GM15510 (cell line): ENCODE data around the gene SCUBE3.

ENCODE experiments used
- POLR2A ChIP-seq: IDR thresholded peaks from 3 replicates; pipeline ENCODE4 v1.6.1; 2011; ENCODE audit warnings: borderline replicate concordance; ENCODE audit not compliant: insufficient read length; ENCODE audit errors: extremely low read depth

The SCUBE3 gene

DNA sequence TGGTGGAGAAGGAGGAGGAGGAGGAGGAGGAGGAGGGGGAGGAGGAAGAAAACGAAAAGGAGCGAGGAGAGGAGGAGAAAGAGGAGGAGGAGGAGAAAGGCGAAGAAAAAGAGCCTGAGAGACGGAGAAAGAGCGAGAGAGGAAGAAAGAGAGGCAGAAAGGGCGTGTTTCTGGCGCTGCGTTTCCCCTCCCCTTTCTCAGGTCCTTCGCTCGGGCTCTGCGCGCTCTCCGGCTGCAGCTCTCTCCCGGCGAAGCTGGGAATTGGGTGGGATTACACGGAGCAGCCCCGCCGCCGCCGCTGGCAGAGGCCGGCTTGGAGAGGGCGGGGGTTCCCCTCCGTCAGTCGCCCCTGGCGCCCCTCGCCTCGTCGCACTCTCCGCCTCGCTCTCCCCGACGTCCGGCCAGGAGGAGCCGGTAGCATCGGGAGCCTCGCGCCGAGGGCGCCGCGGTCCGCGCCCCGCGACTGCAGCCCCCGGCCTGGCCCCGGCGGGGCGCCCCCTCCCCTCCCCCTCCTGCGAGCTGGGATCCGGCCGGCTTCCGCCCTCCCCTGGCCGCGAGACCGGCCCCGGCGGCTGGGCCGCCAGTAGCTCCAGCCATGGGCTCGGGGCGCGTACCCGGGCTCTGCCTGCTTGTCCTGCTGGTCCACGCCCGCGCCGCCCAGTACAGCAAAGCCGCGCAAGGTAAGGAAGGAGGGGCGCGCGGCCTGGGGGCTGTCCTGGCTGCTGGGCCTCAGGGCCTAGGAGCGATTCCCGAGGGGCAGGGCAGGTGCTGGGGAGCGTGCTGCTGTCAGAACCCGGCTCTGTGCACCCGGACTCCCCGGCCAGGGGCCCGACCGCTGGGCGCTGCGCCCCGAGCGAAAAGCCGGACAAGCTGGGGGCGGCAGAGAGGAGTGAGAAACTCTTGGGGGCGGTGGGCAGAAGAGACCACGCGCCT lies at the start of gene SCUBE3:
TSS of gene SCUBE3 (plus strand) at position 133 of the 933 bp plus-strand sequence. CDS start at position 596, 463 bp downstream.
- no peak for TF ChIP-seq POLR2A

GRCh38 chr6:35164277-35164676 lies 49.5 kb upstream of the SCUBE3 start:
- no peak for TF ChIP-seq POLR2A

DNA sequence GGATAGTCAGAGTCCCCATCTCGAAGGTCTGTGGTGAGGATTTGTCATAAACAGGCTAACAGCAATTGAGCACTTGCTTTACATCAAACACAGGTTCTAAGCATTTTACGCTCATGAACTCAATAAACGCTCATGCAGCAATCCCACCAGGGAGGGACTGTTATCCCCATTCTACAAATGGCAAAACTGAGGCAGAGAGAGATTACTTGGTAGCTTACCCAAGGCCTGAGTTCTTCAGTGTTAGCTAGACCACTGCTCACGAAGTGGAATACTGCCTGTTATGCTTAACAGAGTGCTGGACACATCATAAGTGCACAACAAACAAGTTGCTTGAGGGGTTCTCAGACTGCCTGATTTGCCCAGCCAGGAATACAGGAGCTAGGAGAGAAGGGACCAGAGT lies 48.9 kb upstream of the SCUBE3 start:
- TF ChIP-seq POLR2A, result no peak

DNA sequence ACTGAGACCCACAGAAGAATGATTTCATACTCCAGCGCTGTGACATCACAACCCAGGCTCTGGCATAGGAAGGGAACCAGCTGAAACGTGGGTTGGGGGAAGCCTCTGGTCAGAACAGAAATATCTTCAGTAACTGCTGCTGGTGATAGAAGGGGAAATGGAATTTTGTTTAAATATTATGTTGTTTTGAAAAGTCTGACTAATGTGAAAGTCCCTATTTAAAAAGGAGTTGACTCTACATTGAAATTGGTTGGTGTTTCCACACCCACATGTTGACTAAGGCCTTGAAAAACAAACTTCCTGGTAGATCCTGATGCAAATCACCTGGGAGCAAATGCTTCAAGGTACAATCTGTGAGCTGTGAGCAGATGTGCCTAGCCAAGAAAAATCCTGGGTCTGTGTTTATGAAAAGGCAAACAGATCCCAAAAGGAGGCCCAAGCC lies 48.1 kb upstream of the SCUBE3 start:
- no peak for TF ChIP-seq POLR2A

DNA sequence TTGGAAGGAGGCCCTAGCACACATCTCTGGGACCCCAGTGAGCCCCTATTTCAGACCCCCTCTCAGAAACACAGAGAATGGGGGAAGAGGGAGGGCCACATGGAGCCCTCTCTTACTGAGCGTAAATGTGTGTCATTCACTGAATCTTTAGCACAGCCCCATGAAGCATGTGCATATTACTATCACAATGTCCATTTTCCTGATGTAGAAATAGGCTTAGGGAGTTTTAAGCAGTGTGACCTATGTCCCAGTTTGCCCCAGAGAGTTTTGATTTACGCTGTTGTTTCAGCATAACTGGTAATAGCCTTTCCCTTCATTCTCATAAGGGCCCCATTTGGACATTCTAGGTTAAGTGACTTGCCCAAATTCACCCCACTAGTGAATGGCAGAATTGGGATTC lies 47.6 kb upstream of the SCUBE3 start:
- no peak for TF ChIP-seq POLR2A

DNA sequence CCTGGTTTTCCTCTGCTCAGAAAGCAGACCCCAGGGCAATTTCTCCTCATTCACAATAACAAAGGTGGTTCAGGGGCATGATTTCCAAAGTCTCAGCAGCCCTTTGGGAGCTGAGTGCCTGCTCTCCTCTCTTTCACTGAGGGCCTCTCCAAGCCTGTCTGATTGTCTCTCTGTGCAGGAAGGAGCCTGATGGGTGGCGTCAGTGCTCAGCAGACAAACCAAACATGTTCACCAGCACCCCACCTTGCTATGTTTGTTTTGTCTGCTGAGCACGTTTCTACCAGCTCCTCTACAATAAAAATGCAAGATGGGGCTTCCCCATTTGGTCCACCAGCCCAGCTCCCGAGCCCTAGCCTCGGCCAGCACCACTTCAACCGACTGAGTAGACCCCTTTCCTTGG lies 47.2 kb upstream of the SCUBE3 start:
- TF ChIP-seq POLR2A, result no peak

GRCh38 chr6:35167505-35167904 lies 46.3 kb upstream of the SCUBE3 start:
- TF ChIP-seq POLR2A, result no peak

DNA sequence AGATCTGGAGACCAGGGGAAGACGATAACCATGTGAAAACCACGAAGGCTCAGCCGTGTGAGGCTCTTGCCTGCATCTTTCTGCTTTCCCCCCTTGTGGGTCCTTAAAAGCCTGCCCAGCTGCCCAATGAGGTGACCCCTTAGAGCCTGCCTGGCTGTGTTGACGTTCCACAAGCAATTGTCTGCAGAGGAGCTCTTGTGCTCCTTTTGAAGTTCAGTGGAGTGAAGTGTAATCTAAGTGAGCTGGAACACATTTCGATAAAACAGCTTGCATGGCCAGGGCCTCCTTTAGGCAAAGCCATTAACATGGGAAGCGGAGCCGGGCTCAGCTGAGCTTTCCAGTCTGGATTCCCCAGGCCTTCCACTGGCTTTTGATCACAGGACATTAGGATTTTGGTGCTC lies 45.3 kb upstream of the SCUBE3 start:
- TF ChIP-seq POLR2A, result no peak

- no peak for TF ChIP-seq POLR2A
Observed at GRCh38 chr6:35170166-35170565, 43.6 kb upstream of the SCUBE3 start.

- TF ChIP-seq POLR2A, result no peak
Observed at GRCh38 chr6:35170891-35171290, 42.9 kb upstream of the SCUBE3 start.

DNA sequence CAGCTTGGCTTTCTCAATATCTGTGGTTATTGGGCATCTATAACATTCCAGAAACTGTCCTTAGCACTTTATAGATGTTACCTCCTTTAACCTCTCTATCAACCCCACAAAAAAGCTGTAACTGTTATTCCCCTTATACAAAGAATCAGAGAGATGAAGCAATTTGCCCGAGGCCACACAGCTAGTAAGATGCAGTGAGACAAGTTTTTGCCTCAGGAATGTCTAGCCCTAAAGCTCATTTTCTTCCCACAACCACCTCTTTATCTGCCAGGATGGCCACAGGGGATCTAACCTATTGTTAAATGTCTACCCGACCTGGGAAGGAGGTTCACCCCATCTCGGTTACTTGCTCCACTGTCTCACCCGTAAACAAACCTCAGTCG lies 40.7 kb upstream of the SCUBE3 start:
- TF ChIP-seq POLR2A, result no peak

DNA sequence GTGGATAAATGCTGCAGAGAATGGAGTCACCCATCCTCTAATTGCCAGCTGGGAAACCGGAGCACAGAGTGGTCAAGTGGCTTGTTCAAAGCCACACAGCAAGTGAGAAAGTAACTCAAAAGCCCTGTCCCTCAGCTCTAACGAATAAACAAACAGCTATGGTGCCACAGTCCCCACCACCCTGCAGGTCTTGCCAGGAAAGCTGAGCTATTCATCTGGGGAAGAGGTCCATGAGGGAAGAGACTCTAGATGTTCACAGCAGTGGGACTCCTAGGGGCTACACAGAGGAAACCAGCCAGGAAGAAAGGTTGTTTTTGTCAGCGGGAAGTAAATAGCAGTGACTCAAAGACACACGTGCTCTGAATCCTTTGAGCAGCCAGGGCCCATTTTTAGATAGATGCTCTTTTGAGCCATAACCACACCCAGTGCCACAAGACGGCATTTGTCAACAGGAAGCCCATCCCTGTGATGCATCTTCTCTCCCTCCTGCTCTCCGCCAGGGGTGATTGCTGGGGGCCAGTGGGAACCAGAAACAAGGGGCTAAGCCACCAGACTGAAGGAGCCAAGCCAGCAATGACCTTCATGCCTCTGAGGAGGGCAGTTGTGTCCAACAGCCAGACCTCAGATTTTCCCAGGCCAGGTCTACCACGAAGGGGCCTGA lies 40.2 kb upstream of the SCUBE3 start:
- TF ChIP-seq POLR2A, result no peak

GRCh38 chr6:35174088-35174434 lies 39.7 kb upstream of the SCUBE3 start:
- TF ChIP-seq POLR2A, result no peak

- no peak for TF ChIP-seq POLR2A
Observed at GRCh38 chr6:35174501-35174900, 39.3 kb upstream of the SCUBE3 start.

DNA sequence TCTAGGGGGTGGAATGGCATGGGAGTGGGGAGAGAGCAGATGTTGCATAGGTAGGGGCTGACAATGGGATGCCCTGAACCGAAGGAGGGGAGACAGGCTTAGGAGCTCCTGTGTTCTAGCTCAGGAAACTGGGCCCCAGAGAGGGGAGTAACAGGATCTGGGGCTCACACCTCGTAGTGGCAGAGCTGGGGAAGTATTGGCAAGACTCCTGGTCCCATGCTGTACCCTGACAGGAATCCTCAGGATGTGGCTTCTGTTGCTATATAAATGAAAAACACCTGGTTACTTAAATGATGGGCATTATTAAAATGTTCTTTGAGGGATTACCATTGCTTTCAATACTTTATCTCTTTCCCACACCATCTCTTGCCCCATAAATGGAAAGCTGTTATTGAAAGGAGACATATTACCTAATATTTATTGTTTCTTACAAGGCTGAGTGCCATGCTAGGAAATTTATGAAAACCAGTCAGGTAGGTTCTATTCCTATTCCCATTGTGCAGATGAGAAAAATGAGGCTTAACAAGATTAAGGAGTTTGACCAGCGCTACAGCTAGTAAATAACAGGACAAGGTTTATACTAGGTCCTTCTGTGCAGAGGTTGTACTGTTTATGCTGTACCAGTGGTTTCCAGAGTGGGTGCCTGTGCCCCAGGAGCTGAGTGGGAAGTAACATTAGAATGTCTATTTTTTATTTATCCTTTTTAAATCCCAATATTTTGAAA lies 37.3 kb upstream of the SCUBE3 start:
- TF ChIP-seq POLR2A, result no peak
